HUES64 (cell line): ENCODE data around the gene FEV. TPM values are rescaled to one million over a fixed set of nuclear protein-coding genes. Genes with fewer than 3 reads are reported as not detected.

ENCODE experiments used
- H3K27ac ChIP-seq: 2 replicates; pipeline ENCODE4 v1.7.0; 2013; ENCODE audit warnings: low read depth, low read length, inconsistent platforms
- H3K27me3 ChIP-seq: 2 replicates; pipeline ENCODE4 v1.6.1; 2013; ENCODE audit warnings: mild to moderate bottlenecking, low read length; ENCODE audit not compliant: insufficient read depth
- H3K36me3 ChIP-seq: 2 replicates; pipeline ENCODE4 v1.6.1; 2013; ENCODE audit warnings: mild to moderate bottlenecking, low read length; ENCODE audit not compliant: insufficient read depth
- H3K4me1 ChIP-seq: 2 replicates; pipeline ENCODE4 v1.6.1; 2013; ENCODE audit warnings: mild to moderate bottlenecking, low read length, moderate library complexity; ENCODE audit not compliant: insufficient read depth
- H3K4me3 ChIP-seq: 2 replicates; pipeline ENCODE4 v1.5.1; 2013; ENCODE audit warnings: mild to moderate bottlenecking, low read length, moderate library complexity
- H3K9ac ChIP-seq: 2 replicates; pipeline ENCODE4 v1.6.1; 2013; ENCODE audit warnings: mild to moderate bottlenecking, low read depth, low read length
- H3K9me3 ChIP-seq: 2 replicates; pipeline ENCODE4 v1.6.1; 2013; ENCODE audit warnings: low read depth, low read length; ENCODE audit not compliant: insufficient read depth
- WGBS: fragments of 150-250, 120-280 bp; methylation state at CpG from one replicate; pipeline ENCODE4 v1.1.7; 2013; ENCODE audit warnings: missing lambda C conversion rate; 5-methylcytosine and 5-hydroxymethylcytosine counted together
- polyA plus RNA-seq, 2 experiments: library from polyadenylated mRNA; stranded (reverse); fragments of 50-300 nt; gene quantifications; one replicate each; pipeline ENCODE4 v1.2.3, GENCODE V29; 2013

FEV gene
- polyA plus RNA-seq (2013, experiment 1 of 2) = not detected
- polyA plus RNA-seq (2013, experiment 2 of 2) = not detected

- no peak within 1 kb of the TSS for H3K9ac ChIP-seq
- WGBS = 1% methylated on average over 32 of the region's 32 CpGs
- no peak within 1 kb of the TSS for H3K27ac ChIP-seq
- peaks cover 99% of the 10 kb centered on the region for H3K27me3 ChIP-seq
- no peaks in the 10 kb centered on the region for H3K4me1 ChIP-seq
- no peaks in the 10 kb centered on the region for H3K36me3 ChIP-seq
- no peaks in the 10 kb centered on the region for H3K9me3 ChIP-seq
- H3K4me3 ChIP-seq = peak within 1 kb of the TSS; percentile 29
Measured at GRCh38 chr2:218985021-218985324, at the start of gene FEV. FEV (minus strand) TSS chr2:218985184; CDS start chr2:218985075, 109 bp downstream.

DNA sequence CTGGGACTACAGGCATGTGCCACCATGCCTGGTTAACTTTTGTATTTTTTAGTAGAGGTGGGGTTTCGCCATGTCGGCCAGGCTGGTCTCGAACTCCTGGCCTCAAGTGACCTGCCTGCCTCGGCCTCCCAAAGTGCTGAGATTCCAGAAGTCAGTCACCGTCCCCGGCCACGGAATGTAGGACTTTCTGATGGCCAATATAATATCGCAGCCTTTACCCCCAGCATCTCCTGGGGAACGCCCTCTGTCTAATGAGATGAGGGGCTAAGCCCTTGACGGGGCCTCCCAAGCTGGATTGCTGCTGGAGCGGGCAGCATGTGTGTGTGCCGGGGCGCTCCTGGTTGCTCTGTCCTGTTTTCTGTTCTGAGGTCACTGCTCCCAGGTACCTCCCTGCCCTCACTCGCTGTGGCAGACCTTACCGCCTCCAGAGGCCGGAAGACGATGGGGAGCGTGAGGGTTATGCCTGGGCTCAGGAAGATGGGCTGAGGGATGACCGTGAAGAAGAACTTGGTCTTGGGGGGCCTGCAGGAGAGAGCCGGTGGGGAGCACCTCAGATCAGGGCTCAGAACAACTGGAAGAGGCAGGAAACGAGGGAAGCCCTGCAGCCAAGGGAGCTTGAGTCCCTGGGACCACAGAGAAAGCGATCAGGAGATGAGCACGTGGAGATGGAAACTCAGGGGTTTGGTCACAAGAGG is 47.2 kb upstream of the FEV start:
- 92% methylated on average over 22 of the region's 23 CpGs for WGBS
- H3K9me3 ChIP-seq = no peaks in the 10 kb centered on the region
- H3K4me1 ChIP-seq = no peaks in the 10 kb centered on the region
- no peak overlapping the region for H3K9ac ChIP-seq
- no peak overlapping the region for H3K4me3 ChIP-seq
- H3K36me3 ChIP-seq = no peaks in the 10 kb centered on the region
- H3K27ac ChIP-seq = no peak overlapping the region
- H3K27me3 ChIP-seq = peaks cover 6% of the 10 kb centered on the region; the same call in 1 of the 2 replicates

- H3K4me1 ChIP-seq = no peaks in the 10 kb centered on the region
- no peaks in the 10 kb centered on the region for H3K36me3 ChIP-seq
- no peak overlapping the region for H3K9ac ChIP-seq
- H3K27me3 ChIP-seq = peaks cover 10% of the 10 kb centered on the region; the same call in 1 of the 2 replicates
- H3K9me3 ChIP-seq = no peaks in the 10 kb centered on the region
- no peak overlapping the region for H3K27ac ChIP-seq
- H3K4me3 ChIP-seq = no peak overlapping the region
- WGBS = 91% methylated on average over 21 of the region's 21 CpGs
Measured at GRCh38 chr2:219031005-219031738, 46.2 kb upstream of the FEV start.

- no peak overlapping the region for H3K27ac ChIP-seq
Measured at GRCh38 chr2:219030177-219030940, 45.4 kb upstream of the FEV start.

DNA sequence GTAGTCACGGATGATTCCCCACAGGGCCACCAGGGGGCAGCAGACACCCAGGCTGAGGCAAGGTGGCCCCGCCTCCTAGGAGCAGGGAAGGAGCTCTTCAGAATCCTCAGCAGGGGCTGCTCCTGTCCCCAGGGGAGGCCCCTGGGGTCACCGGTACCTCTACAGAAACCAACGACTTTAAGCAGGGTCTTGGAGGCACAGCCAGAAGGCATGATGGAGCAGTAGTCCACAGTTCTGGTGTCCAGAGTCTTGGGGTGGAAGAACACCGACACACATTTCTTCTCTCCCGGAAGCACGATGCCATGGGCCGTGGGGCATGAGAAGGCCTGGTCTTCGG is 44.8 kb upstream of the FEV start:
- WGBS = 54% methylated on average over 9 of the region's 9 CpGs
- no peak overlapping the region for H3K27ac ChIP-seq
- no peaks in the 10 kb centered on the region for H3K9me3 ChIP-seq
- H3K9ac ChIP-seq = no peak overlapping the region
- H3K27me3 ChIP-seq = peaks cover 8% of the 10 kb centered on the region; the same call in 1 of the 2 replicates
- no peak overlapping the region for H3K4me3 ChIP-seq
- no peaks in the 10 kb centered on the region for H3K36me3 ChIP-seq
- H3K4me1 ChIP-seq = no peaks in the 10 kb centered on the region

More at GRCh38 chr2:219030177-219030940, 45.4 kb upstream of the FEV start:
- Histone ChIP-seq H3K9ac (no peak overlapping the region), H3K27me3 (peaks cover 10% of the 10 kb centered on the region; the same call in 1 of the 2 replicates), H3K9me3 (no peaks in the 10 kb centered on the region), H3K4me3 (no peak overlapping the region), H3K36me3 (no peaks in the 10 kb centered on the region), H3K4me1 (no peaks in the 10 kb centered on the region)
- WGBS = 87% methylated on average over 16 of the region's 16 CpGs

- H3K27ac ChIP-seq = no peak overlapping the region
- peaks cover 3% of the 10 kb centered on the region; the same call in 1 of the 2 replicates for H3K27me3 ChIP-seq
- H3K9me3 ChIP-seq = no peaks in the 10 kb centered on the region
- H3K9ac ChIP-seq = no peak overlapping the region
- H3K4me3 ChIP-seq = no peak overlapping the region
- 77% methylated on average over 13 of the region's 13 CpGs for WGBS
- no peaks in the 10 kb centered on the region for H3K4me1 ChIP-seq
- no peaks in the 10 kb centered on the region for H3K36me3 ChIP-seq
Measured at GRCh38 chr2:219028996-219029828, 44.2 kb upstream of the FEV start.

DNA sequence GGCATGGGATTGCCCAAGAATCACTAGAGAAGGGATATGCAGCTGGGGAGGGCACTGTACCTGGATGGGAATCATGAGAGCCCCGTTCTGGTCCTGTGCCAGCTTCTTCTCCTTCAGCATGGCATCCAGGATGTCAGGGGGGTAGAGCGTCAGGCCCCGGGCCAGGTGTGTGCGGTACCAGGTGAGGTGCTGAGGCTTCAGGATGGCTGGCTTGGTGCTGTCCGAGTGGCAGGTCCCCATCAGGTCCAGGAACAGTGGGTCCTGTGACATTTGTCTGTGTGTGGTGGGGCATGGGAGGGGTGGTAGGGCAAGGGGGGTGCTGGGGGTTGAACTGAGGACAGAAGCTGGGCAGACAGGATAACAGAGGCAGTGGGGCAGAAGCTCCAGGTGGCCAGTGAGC is 43.2 kb upstream of the FEV start:
- H3K9ac ChIP-seq = no peak overlapping the region
- H3K27ac ChIP-seq = no peak overlapping the region
- no peak overlapping the region for H3K4me3 ChIP-seq
- peaks cover 3% of the 10 kb centered on the region; the same call in 1 of the 2 replicates for H3K27me3 ChIP-seq
- 81% methylated on average over 5 of the region's 5 CpGs for WGBS
- no peaks in the 10 kb centered on the region for H3K36me3 ChIP-seq
- H3K9me3 ChIP-seq = no peaks in the 10 kb centered on the region
- no peaks in the 10 kb centered on the region for H3K4me1 ChIP-seq

DNA sequence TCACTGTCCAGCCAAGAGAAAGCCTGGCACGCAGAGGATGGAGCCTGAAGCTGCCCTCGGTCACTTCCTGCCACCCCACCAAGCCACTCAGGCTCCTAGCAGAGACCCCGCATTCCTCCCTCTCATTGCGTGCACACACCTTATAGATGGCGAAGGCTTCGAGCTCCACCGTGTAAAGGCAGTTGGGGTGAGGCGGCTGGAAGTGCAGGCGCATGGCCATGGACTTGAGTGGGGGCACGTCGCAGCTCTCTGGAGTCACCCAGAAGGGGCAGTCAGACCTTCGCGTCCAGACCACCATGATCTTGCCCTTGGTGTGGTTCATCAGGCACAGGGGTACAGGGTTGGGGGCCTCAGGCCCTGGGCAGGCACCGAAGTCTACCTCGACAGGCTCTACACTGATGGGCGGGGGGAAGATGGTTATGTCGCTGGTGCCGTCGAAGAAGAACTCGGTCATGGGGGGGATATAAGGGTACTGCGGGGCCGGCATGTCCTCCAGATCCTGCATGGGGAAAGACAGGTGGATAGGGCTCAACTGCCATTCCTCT is 42.6 kb upstream of the FEV start:
- H3K4me3 ChIP-seq = no peak overlapping the region
- no peaks in the 10 kb centered on the region for H3K9me3 ChIP-seq
- H3K4me1 ChIP-seq = no peaks in the 10 kb centered on the region
- H3K9ac ChIP-seq = no peak overlapping the region
- H3K27me3 ChIP-seq = peaks cover 3% of the 10 kb centered on the region; the same call in 1 of the 2 replicates
- H3K36me3 ChIP-seq = no peaks in the 10 kb centered on the region
- no peak overlapping the region for H3K27ac ChIP-seq
- whole genome bisulfite sequencing = 90% methylated on average over 22 of the region's 22 CpGs

DNA sequence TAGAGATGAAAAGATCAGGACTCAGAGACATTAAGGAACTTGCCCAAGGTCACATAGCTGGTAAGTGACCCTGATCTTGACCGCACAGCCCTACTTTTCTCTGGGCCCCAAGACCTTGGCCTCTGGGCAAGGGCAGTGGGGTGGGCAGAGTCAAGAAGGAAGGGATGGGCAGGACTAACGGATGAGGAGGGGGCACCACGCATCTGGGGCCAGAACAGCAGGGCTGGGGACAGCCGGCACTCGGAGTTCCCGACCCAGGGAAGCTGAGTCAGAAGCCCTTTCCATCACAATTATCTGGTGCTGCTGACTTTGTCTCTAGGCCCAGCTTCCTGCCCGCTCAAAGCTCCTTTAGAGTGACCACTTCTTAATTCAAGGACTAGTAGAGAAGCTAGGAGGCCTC is 42.0 kb upstream of the FEV start:
- 75% methylated on average over 7 of the region's 7 CpGs for WGBS
- no peaks in the 10 kb centered on the region for H3K36me3 ChIP-seq

More for the DNA sequence above, 42.0 kb upstream of the FEV start:
- Histone ChIP-seq H3K4me1 (no peaks in the 10 kb centered on the region), H3K27me3 (peaks cover 3% of the 10 kb centered on the region; the same call in 1 of the 2 replicates), H3K9me3 (no peaks in the 10 kb centered on the region), H3K9ac (no peak overlapping the region), H3K27ac (no peak overlapping the region), H3K4me3 (no peak overlapping the region)
